ENCODE results near the gene DNAH14.

Gene DNAH14

GRCh38 chr1:225426395-225427234 lies 497.1 kb downstream of the DNAH14 start:
- H3K4me3 ChIP-seq (ENCODE audit: low read depth, low read length): peak overlapping the region; percentile 84

- H3K4me3 ChIP-seq (ENCODE audit: low read depth, low read length): peak within 1 kb of the TSS; percentile 84
Measured at GRCh38 chr1:225427235-225428067, 498.0 kb downstream of the DNAH14 start, which contains the start of gene LBR. Gene LBR, minus strand, starts transcription at chr1:225428038. Its CDS starts 3,963 bp downstream, at chr1:225424075.

- H3K4me3 ChIP-seq (ENCODE audit: low read depth, low read length): peak overlapping the region; percentile 84
Measured at GRCh38 chr1:225428068-225428880, 498.8 kb downstream of the DNAH14 start.

- H3K4me3 ChIP-seq (ENCODE audit: low read depth, low read length): peak overlapping the region; percentile 60
Measured at GRCh38 chr1:225428881-225429455, 499.5 kb downstream of the DNAH14 start.

- H3K4me3 ChIP-seq (ENCODE audit: low read depth, low read length): no peak overlapping the region
Measured at GRCh38 chr1:225430301-225430700, 500.8 kb downstream of the DNAH14 start.

- no peak overlapping the region for H3K4me3 ChIP-seq (ENCODE audit: low read depth, low read length)
Measured at GRCh38 chr1:225431081-225431863, 501.8 kb downstream of the DNAH14 start.

- H3K4me3 ChIP-seq (ENCODE audit: low read depth, low read length): no peak overlapping the region
Measured at GRCh38 chr1:225434046-225434445, 504.6 kb downstream of the DNAH14 start.

GRCh38 chr1:225435076-225435475 lies 505.6 kb downstream of the DNAH14 start:
- H3K4me3 ChIP-seq (ENCODE audit: low read depth, low read length): no peak overlapping the region

- no peak overlapping the region for H3K4me3 ChIP-seq (ENCODE audit: low read depth, low read length)
Measured at GRCh38 chr1:225435487-225435886, 506.0 kb downstream of the DNAH14 start.

GRCh38 chr1:225435957-225436392 lies 506.5 kb downstream of the DNAH14 start:
- no peak overlapping the region for H3K4me3 ChIP-seq (ENCODE audit: low read depth, low read length)

GRCh38 chr1:225437710-225438437 lies 508.4 kb downstream of the DNAH14 start:
- no peak overlapping the region for H3K4me3 ChIP-seq (ENCODE audit: low read depth, low read length)

- H3K4me3 ChIP-seq (ENCODE audit: low read depth, low read length): no peak overlapping the region
Measured at GRCh38 chr1:225440380-225441221, 511.1 kb downstream of the DNAH14 start.

- H3K4me3 ChIP-seq (ENCODE audit: low read depth, low read length): no peak overlapping the region
Measured at GRCh38 chr1:225441314-225442122, 512.0 kb downstream of the DNAH14 start.

GRCh38 chr1:225442123-225442505 lies 512.6 kb downstream of the DNAH14 start:
- H3K4me3 ChIP-seq (ENCODE audit: low read depth, low read length): no peak overlapping the region

GRCh38 chr1:225445639-225446594 lies 516.4 kb downstream of the DNAH14 start:
- no peak overlapping the region for H3K4me3 ChIP-seq (ENCODE audit: low read depth, low read length)

- H3K4me3 ChIP-seq (ENCODE audit: low read depth, low read length): no peak overlapping the region
Measured at GRCh38 chr1:225446595-225446960, 517.1 kb downstream of the DNAH14 start.
